NCI-H446 (cell line): ENCODE measurements around the gene RNFT2.
"Not testable (repeated sequence)": the region's sequence is repeated elsewhere in the genome, so short reads cannot be mapped to it uniquely, and the experiment has no call there.

Experiments used
- DNase-seq, 2 experiments: peaks; one replicate each; lab custom pipeline; 2025; lab: John Stamatoyannopoulos, UW

RNFT2 gene

DNA sequence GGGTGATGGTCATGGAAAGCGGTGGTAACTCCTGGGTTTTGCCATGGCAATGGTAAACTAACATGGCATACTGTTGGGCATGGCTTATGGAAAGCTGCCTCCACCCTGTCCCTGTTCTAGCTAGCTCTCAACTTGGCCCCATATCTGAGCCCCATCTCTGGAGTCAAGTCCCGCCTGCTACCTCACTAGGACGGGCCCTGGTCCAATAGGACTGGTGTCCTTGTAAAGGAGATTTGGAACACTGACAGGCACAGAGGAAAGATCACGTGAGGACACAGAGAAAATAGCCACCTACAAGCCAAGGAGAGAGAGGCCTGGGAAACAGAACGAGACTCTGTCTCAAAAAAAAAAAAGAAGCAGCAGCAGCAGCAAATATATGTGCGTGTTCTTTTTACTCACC, 59.8 kb downstream of the RNFT2 start:
- DNase-seq: no peak

GRCh38 chr12:116798719-116799118, 60.6 kb downstream of the RNFT2 start:
- DNase-seq: no peak

DNA sequence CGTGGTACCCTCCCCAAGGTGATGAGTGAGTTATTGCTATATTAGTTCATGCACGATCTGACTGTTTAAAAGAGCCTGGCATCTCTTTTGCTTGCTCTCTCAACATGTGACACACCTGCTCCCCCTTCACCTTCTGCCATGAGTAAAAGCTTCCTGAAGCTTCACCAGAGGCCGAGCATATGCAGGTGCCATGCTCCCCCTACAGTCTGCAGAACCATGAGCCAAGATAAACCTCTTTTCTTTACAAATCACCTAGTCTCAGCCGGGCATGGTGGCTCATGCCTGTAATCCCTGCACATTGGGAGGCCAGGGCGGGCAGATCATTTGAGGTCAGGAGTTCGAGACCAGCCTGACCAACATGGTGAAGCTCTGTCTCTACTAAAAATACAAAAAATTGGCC, 61.8 kb downstream of the RNFT2 start:
- DNase-seq: no peak

DNA sequence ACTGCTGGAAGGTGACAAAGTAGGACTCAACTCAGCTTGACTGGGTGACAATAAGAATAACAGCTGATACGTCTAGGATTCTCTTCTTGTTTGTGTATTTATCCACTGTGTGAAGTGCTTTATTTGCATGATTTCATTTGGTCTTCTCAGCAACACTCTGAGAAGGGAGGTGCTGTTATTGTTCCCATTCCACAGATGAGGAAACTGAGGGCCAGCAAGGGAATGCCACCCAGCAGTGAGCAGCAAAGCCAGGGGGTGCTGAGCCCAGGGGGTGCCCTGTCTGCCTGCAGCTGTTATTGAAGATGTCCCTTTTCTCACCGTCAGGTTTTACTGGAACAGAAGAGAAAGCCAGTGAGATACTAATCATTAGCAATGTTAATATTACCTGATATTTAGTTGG, 62.8 kb downstream of the RNFT2 start:
- no peak for DNase-seq

- no peak for DNase-seq
Measured at GRCh38 chr12:116802018-116802417, 63.9 kb downstream of the RNFT2 start.

- DNase-seq: no peak
Measured at GRCh38 chr12:116803013-116803736, 65.1 kb downstream of the RNFT2 start.

- DNase-seq: no peak
Measured at GRCh38 chr12:116804051-116804450, 65.9 kb downstream of the RNFT2 start.

GRCh38 chr12:116806845-116807440, 68.8 kb downstream of the RNFT2 start:
- DNase-seq: no peak

GRCh38 chr12:116807546-116807945, 69.4 kb downstream of the RNFT2 start:
- DNase-seq: no peak

DNA sequence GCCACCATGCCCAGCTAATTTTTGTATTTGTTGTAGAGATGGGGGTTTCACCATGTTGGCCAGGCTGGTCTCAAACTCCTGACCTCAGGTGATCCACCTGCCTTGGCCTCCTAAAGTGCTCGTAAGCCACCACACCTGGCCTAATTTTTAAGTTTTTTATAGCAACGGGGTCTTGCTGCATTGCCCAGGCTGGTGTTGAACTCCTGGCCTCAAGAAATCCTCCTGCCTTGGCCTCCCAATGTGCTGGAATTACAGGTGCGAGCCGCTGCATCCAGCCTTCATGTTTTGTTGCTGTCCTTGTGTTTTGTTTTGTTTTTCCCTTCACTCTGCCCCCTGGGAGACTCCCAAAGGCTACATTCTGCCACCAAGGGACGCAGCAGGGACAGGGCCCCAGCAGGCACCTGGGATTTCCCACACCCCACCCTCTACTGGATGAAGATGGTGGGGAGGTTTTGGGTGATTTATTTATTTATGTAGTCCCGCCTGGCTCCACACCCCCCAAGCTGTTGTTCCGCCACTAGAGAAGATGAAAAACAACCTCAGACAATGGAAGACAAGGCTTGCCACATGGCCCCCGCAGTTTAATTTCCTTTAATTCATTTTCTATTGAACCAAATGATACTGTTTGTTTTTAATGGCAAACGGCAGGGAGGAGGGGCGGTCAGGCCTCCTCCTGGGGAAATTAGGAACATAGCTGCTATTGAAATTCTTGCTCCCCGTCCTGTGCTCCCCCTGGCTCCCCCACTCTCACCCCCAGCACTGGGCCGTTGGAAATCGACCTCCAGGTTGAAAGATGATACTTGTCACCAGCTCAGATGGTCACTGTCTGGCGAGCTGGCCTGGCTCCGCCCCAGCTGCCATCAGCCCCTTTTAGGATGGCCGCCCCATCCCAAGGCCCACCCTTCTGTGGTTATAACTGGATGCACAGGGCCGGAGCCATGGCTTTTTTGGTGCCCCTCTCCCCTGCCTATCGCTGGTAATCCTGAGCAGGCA, 70.3 kb downstream of the RNFT2 start:
- no peak for DNase-seq

GRCh38 chr12:116812238-116812637, 74.1 kb downstream of the RNFT2 start:
- no peak for DNase-seq

DNA sequence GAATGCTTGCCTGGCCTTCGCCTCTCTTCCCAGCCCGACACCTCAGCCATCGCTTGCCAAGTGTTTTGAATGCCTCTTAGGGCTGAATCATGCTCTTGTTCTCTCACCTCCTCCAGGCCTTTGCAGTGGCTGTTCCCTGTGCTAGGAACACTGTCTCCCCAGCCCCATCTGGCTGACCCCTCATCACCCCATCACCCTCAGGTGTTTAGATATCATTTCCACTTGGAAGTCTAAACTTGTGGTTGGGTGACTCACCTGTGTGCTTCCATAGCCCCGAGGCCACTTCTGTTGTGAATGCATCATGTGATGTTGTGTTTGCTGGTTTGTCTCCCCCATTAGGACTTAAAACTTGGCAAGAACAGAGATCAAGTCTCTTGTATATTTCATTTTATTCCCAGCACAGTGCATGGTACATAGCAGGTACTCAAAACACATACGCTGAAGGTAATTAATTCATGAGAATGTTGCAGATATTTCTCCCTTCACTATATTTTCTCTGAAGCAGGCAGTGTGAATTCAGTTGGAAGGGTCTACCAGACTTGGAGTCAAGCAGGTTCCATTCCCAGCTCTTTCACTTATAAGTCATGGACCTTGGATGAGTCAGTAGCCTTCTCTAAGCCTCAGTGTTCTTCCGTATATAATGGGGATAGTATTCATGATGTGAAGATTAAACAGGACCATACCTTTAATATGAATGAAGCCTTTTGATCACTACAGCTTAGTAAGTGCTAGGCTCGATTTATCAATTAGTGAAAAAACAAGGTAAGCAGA, 75.3 kb downstream of the RNFT2 start:
- DNase-seq: no peak

- not testable (repeated sequence) for DNase-seq
Measured at GRCh38 chr12:116814766-116815165, 76.7 kb downstream of the RNFT2 start.

DNA sequence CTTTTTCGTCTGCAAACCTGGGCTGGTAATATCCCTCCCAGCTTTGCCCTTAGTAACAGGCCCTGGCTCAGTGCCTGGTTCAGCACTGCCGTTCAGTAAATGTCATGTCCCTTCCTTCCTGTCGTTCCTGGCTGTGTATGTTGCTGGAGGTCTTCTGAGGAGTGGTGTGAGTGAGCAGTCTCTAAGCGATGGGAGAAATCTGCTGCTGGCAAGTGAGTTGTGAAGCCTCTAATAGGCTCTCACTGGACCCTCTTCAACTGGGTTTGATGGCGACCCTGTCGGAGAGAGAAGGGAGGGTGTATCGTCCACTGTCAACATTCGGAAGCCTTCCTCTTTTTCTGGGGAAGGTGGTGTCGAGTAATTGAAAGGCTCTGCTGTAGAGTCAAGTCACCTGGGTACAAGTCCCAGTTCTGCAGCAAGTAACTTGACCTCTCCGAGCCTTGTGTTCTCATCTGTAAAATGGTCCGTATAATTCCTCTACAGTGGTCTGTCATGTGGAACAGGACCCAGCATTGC, 80.3 kb downstream of the RNFT2 start:
- DNase-seq: no peak

DNA sequence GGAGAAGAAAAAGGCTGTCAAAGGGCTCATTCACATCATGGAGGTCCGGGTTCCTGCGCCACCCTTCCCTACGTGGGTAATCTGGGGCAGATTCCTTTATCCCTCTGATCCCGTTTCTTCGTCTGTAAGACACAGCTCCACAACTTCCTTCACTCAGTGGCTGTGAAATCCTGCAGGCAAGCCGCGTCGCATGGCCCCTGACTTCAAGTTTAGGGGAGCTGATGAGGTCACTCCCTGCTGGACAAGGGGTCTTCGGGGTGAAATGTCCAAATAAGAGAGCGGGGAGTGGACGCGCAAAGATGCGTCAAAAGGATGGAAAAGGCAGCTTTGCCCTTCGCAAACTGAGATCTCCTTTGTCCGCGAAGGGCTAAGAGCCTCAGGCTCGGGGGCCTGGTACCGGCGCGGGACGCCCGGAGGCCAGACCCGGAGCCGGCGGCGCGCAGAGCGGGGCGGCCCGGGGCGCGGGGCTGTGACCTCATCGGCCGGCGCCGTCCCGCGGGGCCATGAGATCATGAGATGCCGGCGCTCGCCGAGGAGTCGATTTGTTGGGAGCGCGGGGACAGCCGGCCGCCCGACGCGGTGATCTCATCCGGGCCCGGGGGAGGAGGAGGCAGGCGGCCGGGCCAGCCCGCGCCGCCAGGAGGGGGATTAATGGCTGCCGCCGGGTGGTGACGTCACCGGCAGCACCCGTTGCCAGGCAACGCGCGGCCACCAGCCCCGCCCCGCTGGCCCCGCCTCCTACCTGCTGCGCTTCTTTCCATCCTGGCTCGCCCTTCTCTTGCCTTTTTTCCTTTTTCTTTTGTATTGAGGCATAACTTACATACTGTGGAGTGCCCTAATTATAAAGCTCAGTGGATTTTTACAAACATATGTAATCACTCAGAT, 81.1 kb downstream of the RNFT2 start:
- DNase-seq: peak; percentile 89 to 96

DNA sequence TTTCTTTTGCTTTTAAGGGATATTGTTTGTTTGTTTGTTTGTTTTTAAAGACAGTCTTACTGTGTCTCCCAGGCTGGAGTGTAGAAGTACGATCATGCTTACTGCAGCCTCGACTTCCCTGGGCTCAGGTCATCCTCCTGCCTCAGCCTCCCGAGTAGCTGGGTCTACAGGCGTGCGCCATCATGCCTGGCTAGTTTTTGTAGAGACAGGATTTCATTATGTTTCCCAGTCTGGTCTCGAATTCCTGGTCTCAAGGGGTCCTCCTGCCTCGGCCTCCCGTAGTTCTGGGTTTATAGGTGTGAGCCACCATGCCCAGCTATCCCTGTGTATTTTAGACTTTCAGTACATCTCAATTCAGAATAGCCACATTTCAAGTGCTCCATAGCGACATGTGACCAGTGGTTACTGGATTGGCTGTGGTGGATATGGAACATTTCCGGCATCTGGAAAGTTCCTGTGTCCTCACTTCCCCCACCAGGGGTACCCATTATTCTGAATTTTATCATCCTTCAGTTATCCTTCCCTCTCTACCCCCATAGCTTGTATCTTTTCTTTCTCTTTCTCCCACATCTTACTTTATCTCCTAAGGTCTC, 82.0 kb downstream of the RNFT2 start:
- no peak for DNase-seq

GRCh38 chr12:116821291-116821690, 83.2 kb downstream of the RNFT2 start:
- no peak for DNase-seq

DNA sequence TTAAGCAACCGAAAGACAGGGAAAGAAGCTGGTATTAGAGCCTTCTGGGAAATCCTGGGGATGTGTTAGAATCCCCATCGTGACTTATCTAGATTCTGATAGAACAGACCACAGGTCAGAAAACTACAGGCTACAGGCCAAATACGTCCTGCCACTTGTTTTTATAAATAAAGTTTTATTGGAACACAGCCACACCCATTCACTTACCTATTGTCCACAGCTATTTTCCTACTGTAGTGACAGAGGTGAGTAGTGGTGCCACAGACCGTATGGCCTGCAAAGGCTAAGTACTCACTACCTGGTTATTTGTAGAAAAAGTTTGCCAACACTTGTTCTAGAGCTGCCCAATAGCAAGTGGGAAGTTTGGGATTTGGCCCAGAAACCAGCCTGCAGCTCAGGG, 89.3 kb downstream of the RNFT2 start:
- DNase-seq: no peak

- DNase-seq: no peak
Measured at GRCh38 chr12:116832353-116832752, 94.2 kb downstream of the RNFT2 start.

DNA sequence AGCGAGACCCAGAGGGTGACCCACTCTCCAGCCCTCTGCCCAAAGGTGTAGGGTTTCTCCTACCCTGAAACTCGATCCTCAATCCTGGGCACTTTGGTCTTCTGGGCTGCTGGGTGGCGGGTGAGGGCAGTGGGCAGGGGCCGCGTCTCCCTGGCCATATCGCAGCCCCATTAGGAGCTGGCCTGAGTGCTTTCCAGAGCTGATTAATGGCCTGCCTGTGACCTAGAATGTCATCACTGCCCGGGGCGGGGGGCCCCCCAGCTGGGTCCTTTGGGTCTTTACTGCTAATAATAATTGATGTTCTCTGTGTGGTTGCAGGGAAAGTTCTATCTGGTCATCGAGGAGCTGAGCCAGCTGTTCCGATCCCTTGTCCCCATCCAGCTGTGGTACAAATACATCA, 95.4 kb downstream of the RNFT2 start:
- DNase-seq: no peak
